ENCODE data around the gene ALOXE3.
"Not testable (repeated sequence)": the region's sequence is repeated elsewhere in the genome, so short reads cannot be mapped to it uniquely, and the experiment has no call there.

ALOXE3 gene

DNA sequence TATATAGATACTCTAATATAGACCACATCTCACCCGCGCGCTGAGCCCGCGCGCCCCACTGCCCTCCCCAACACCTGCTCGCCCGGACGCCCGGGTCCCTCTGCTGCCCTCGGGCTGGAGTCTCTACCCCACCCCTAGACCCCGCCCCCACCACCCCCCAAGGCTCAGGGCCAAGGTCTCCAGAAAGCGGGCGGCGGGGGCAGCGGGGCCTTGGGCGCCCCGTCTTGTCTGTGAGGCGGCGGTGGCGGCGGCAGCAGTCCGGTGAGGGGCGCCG lies 3.0 kb upstream of the ALOXE3 start:
- no peak for DNase-seq

DNA sequence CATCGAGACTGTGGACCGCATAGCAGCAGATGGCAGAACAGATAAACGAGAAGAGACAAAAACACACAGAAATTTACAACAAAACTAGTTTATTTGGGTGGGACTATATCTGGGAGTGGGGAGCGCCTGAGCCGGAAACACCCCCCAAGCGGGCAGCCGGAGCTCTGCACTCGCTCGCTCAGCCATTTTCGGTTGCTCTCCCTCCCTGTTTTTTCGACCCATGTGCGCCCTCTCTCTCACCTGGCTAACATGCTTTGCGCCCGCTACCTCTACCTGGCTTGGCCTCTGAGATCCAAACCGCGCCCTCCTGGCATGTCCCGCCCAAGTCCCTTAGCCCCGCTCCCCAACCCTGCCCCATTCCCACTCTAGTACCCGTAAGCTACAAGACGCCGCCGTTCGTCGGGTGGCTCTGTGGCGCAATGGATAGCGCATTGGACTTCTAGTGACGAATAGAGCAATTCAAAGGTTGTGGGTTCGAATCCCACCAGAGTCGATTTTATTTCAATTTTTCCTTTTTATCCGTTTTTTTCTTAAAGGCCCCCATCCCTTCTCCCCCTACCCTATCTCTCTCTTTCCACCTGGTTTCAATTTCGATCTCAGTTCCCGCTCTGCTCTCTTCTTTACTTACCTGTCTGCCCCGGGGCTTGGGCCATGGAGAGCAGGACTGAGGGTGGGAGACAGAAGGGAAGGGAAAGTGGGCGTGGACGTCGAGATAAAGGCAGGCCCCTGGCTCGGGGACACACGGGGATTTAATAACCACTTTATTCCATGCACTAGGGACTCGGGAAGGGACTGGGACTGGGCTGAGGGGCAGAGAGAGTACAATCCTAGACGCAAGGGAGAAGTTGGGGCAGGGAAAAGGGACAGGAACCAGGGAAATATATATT lies 2.4 kb upstream of the ALOXE3 start:
- peak; percentile 42 for DNase-seq

DNA sequence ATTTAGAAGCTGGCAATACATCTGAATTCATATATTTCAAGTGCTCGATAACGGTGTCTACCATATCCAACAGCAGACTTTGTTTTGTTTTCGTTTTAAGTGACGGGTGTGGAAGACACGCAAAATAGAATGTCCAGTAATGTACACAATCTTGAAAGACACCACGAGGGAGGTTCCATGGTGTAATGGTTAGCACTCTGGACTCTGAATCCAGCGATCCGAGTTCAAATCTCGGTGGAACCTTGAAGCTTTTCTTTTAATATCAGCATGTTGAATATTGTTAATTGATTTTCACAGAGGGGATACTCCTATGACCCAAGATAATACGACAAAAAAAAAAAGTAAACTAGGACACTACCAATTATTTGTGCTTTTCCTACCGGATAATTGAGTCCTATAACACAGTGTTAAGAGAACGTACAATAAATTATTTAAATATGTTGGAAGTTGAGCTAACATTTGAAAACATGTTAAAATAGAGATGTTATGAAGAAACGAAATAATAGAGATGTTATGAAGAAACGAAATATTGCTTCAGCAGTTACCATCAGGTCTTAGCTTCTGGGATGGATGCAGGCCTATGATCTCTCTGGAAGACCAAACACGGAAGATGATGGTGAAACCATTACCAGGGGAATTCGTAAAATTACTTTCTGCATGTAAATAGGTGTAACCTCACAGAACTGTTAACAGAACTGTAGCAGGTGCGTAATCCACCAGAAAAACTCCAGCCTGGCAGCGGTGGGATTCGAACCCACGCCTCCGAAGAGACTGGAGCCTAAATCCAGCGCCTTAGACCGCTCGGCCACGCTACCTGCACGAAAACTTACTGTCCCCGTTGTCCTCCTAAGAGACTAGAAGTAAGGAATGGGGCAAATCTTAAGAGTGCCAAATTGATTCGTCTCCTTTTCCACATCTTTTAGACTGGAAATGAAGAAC lies 1.5 kb upstream of the ALOXE3 start:
- peak; percentile 84 for DNase-seq

DNA sequence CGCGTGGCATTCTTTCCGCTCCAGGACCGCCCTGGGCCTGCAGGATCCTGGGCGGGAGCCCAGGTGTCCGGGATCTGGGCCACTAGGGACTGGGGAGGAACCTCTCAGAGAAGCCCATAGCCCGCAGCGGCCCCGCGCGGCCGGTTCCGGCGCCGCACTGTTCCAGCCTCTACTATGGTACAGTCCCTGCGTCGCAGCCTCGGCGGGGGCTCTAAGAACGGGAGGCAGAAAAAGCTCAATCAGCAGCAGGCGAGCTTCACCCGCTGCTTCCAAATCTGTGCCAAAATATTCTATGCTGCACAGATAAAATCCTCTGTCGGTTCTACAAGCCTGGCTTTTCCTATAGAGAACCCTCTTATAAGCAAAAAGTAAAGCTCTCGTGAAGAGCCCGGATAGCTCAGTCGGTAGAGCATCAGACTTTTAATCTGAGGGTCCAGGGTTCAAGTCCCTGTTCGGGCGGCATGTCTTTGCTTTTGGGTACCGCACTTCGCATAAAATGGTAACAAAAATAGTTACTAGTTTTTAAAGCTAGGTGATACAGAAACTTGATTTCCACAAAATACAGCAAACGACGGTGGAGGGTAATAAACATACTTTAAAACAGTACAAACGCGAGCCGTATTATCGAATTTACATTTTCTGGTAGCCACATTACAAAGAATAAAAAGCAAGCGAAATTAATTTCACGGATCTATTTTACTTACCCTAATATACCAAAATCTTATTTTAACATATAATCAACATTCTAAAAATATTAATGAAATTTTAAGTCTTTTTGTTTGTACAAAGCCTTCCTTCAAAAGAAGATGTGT lies 661 bp upstream of the ALOXE3 start:
- peak; percentile 83 for DNase-seq

DNA sequence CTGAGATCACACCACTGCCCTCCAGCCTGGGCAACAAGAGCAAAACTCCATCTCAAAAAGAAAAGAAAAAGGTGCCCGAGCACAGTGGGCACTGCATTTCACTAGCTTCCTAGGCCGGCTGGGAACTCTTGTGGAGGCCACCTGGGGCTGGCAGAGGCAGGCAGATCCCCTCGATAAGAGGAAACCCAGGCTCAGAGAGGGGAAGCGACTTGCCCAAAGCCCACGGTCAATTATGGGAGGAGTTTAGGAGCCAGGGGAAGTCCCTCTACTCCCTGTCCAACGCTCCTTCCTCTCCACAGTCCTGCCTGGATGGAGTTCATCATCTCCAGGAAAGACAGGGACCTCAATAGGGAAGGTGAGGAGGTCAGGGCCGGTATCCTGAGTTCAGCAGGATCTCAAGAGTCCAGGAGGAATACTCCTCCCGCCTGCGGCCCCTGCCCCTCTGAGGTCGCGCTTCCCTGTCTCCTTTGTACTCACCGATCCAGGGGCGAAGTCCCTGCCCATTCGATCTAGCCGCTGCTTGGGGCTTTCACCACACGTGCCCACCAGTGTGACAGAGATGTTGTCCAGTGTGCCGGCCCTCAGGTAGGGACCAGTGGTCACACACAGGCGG lies 841 bp downstream of the ALOXE3 start:
- no peak for DNase-seq

DNA sequence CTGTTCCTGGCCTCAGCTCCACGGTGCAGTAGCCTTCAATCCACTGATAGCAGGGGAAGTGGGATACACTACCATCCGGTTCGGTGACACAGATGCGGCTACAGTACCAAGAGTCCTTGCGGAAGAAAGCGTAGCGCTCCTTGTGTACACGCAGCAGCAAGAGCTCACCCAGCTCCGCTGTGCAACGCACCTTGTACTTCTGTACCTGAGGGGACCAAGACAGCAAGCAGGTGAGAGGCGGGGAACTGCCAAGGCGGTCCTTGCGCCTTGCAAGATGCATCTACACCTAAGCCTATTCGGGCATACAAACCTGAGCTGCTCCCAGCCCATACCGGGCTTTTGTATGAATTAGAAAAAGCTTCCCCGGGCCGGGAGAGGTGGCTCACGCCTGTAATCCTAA lies 1.5 kb downstream of the ALOXE3 start:
- no peak for DNase-seq

DNA sequence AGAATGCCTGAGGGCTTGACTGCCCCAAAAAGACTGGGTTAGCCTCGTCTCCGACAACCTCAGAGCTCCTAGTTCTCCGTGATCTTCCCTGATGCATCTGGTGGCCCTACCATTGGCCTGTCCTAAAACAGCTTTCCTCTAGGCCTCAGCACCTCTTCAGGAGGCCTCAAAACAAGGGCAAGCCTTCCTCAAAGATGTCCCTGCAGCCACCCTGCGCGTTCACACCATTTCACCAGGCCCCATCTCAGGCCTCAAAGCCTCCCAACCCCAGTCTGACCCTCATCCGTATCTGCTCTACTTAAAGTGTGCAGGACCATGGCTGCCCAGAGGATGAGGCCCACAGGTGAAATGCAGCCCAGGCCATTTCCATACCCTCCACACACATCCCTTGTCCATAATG lies 7.4 kb downstream of the ALOXE3 start:
- no peak for DNase-seq

DNA sequence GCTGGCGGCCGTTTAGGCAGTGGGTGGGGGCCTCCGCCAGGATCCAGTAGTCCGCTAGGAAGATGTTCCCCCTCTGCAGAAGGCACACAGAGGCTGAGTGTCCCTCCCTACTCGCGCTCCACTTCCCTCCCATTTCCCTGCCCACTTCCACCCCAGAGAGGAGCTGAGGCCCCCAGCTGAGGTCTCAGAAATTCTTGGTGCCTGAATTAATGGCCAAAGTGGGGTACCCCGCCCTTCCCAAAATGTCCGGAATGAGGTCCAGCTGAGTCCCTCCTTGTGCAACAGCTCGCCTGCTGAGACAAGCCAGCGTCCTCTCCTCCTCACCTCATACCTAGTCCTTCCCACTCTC lies 7.9 kb downstream of the ALOXE3 start:
- no peak for DNase-seq

DNA sequence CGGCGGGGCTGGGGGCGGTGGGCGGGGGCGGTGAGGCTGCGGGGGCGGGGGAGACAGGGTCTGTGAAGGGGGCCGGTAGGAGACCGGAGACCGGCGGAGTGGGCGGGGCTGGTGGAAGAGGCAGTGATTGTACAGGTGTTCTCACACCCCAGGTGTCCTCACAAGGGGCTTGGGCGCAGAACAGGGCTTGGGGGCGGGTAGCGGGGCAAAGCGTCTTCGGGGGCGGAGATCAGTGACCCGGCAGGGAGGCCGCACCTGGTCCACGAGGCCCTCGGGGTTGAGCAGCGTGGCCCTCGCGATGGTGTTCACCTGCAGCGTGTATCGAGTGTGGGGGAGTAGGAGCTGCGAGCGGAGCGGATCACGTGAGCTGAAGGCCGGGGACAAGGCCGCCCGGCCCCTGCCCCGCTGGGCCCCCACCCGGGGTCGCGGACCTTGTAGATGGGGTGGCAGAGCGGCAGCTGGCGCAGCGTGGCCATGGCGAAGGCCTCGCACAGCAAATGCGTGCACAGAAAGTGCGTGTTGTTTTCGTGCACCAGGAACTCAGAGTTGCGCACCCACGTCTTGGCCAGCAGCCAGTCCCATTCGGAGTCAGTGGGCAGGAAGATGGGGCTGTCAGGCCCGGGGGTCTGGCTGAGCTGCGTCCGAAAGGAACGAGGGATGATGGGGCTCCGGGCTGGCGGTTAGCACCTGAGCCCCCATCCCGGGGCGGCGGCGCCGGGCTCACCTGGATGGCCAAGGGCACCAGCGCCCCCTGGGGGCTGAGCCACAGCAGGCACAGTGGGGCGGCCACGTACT lies 8.5 kb downstream of the ALOXE3 start:
- DNase-seq: peak; percentile 4

DNA sequence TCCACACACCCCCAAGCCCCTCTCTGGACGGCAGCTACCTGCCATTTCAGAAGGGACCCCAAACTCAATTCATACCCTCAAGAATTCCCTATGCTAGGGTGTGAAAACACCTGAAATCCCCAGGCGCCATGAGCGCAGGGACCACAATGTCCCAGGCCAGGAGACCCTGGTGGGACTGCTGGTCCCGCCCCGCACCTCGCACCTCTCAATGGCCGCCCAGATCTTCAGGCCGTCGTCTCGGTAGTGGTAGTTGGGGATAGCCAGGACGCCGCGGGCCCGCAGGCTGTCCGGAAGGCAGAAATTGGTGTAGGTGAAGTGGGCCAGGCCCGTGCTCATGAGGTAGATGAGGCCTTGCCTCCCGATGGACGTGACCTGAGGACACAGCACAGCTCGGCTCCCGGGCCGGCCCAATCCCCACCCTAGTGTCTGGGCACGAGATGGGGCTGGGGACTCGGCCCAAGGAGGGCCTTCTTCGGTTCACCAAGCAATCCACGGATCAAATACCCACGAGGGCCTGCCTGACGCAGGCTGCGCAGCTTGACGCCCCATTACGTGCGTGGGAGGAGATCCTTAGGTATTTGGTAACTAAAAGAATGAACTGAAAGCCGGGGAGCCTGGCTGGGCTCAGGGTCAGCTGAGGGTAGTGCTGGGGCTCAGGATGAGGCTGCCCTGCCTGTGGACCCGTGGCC lies 9.2 kb downstream of the ALOXE3 start:
- no peak for DNase-seq

DNA sequence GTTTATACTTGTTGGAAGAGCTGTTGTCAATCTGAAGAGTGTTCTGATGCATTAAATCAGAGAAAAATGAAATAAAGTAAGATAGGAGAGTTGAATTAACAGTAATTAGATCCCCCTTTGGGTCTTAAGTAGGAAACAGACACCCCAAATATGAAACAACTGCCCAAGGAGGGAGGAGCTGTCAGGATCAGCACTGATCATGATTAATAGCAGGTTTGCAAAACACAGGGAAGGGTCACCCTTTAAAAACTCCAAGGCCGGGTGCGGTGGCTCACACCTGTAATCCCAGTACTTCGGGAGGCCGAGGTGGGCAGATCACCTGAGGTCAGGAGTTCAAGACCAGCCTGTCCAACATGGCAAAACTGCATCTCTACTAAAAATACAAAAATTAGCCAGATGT lies 11.3 kb downstream of the ALOXE3 start:
- DNase-seq: not testable (repeated sequence)

DNA sequence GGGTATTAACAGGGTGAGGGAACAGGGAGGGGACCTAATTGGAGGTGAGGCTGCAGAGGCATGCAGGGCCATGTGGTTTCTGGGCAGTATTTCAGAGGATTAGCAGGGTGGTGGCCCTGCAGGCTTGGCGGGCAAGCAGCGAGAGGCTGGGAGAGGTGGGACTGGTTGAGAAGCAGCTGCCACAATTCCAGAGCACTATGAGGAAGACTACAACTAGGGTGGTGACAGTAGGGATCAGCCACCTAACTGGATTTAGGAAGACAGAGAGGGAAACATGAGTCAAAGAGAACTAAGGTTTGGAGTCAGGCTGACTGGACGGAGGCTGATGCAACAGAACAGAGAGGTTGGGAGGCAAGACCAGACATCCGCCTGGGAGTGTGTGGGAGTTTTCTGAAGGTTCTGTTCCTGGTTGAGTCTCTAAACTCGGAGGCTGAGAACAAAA lies 12.3 kb downstream of the ALOXE3 start:
- no peak for DNase-seq

DNA sequence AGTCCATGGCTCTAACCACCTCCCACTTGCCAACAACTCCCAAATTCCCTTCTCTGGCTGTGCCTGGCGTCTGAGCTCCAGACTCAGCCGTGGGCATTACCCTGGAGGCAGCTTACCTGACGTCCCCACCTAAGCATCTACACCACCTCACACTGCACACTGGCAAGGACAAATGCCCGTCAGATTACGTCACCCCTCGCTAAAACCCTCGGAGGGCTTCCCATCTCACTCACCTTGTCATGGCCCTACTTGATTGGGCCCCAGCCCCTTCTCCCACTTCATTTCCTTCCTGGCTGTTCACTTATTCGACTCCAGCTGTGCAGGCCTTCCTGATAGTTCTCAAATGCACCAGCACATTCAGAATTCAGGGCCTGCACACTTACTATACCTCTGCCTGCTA lies 13.4 kb downstream of the ALOXE3 start:
- DNase-seq: no peak

DNA sequence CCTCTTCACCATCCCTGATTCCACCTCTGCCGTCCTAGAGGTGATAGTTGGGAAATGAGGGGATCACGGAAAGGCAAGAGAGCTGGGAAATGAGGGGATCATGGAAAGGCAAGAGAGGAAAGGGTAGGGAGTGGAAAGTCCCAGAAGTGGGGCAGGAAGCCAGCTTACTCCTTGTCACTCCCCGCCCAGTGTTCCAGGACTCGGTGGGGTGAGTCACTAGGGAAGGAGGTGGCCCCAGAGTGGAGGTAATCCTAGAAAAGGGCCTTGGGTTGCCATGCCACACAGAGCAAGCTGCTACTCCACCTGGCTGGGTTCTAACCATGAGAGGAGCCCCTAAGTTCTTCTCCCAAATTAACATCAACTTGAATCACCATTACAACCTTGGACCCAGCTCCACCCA lies 14.8 kb downstream of the ALOXE3 start:
- DNase-seq: no peak

DNA sequence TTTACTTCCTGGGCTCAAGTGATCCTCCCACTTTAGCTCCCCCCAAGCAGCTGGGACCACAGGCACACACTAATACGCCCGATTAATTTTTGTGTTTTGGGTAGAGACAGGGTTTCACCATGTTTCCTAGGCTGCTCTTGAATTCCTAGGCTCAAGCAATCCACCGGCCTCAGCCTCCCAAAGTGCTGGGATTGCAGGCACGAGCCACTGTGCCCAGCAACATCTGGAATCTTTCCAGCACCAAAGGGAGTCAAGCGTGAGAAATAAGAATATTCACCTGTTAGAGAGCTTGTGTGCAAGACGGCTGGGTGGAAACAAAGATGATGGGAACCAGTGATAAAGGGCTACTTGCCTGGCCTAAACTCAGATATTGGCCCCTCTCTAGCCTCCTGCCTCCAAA lies 16.6 kb downstream of the ALOXE3 start:
- no peak for DNase-seq

DNA sequence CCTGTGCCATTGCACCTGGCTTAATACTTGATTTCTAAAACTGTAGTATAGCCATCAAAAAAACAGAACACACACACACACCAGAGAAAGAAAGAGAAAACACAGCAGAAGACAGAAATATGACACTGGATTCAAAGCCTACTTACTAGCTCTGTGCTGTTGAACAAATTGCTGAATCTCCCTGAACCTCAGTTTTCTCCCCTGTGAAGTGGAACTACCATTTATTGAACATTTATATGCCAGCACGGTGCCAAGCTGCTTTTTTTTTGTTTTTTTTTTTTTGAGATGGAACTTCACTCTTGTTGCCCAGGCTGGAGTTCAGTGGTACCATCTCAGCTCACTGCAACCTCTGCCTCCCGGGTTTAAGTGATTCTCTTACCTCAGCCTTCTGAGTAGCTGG lies 17.6 kb downstream of the ALOXE3 start:
- no peak for DNase-seq

DNA sequence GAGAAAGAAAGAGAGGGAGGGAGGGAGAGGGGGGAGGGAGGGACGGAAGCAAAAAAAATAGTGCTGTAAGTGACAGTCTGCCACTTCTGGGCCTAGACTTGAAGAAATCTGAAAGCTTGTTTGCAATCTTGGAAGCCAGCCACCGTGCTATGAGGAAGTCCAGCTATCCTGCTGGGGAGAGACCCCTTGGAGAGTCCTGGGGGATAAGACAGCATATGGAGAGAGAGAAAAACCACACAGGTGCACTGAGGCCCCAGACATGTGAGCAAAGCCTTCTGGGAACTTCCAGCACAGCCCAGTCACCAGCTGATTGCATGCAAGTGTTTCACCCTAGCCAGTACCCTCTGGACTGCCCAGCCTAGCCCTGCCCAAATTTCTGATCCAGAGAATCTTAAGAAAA lies 18.2 kb downstream of the ALOXE3 start:
- no peak for DNase-seq

DNA sequence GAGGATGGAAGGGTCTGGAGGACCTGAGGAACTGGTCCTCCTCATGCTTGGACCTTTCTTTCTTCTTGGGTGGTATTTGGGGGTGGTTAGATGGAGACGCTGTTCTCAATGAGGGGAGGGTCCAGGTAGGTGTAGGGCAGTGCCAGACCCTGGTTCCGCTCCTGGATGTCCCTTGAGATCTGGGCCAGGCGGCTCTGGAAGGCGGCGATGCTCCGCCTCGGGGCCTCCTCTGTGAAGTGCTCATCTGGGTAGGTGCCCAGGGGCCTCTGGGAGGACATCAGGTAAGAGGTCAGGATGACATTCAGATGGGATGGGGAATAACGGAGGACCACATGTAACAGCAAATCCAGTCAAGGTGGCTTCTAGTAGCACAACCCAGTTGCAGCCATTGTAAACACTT lies 21.8 kb downstream of the ALOXE3 start:
- no peak for DNase-seq

DNA sequence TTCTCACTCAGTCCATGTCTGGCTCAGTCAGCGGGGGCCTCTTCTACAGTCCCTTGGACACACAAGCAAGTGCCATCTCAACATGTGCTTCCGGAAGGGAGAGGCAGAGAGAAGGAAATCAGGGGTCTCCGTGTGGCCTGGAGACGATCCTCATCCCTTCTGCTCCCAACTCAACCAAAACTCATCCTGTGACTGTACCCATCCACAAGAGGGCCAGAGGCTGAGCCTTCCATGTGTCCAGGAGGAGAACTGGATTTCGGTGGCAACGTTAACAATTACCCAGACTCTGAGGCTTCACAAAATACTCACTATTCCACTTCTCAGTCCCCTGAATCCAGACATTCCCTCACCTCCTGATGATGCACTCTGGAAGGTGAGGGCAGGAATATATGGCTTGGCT lies 23.0 kb downstream of the ALOXE3 start:
- no peak for DNase-seq

DNA sequence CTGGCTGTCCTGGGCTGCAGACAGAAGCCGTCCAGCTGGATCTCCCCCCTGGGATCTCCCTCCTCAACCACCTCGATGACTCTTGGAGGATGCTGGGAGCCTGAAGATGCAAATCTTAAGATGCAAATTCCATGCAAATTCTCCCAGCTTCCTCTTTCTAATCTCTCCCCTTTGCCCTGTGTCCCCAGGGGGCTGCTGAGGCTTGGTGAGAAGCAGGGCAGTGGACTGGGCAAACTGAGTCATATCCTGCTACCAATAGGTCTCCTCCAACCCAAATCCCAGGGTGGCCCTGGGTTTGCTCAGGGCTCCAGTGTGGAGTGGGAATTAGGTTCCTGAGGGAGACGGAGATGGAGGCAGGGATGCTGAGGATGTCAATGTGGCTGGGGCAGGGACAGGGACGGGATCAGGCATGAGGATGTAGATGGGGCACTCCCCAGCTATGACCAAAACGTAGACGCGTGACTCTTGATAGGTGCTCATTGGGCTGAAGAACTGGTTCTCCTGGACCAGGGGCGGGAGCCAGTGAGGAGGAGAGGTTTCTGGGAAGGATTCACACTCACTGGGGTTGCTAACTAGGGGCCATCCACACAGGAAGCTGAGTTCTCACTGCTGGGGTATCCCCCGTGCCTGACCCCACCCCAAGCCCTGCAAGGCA lies 27.2 kb downstream of the ALOXE3 start:
- no peak for DNase-seq

DNA sequence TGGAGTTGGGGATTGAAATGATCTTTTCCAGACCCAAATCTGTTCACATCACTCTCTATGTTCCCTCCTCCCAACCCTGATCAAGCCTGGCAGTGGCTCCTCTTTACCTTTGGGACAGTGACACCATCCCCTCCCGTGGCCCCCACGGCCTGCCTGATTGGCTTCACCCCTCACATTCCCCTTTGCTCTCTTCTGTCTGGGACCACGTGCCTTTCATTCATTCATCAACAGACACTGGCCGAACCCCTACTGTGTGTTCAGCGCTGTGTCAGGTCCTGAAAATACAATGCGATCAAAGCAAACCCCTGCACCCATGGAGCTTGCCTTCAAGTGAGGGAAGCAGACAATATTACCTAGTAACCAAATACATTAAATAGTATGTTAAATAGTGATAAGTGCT lies 28.6 kb downstream of the ALOXE3 start:
- DNase-seq: no peak
